ENCODE data around the gene IFNA8.
"Not testable (repeated sequence)": the region's sequence is repeated elsewhere in the genome, so short reads cannot be mapped to it uniquely, and the experiment has no call there.

Gene IFNA8

GRCh38 chr9:21404146-21404545 lies 4.8 kb upstream of the IFNA8 start:
- Mint-ChIP-seq H3K36me3 (ENCODE audit: low read depth) (no peaks in the 10 kb centered on the region), H3K4me3 (no peak overlapping the region), H3K4me1 (ENCODE audit: low read depth) (peaks cover 4% of the 10 kb centered on the region), H3K9me3 (no peaks in the 10 kb centered on the region), H3K27me3 (ENCODE audit: low read depth) (peaks cover 68% of the 10 kb centered on the region), H3K27ac (no peak overlapping the region)

DNA sequence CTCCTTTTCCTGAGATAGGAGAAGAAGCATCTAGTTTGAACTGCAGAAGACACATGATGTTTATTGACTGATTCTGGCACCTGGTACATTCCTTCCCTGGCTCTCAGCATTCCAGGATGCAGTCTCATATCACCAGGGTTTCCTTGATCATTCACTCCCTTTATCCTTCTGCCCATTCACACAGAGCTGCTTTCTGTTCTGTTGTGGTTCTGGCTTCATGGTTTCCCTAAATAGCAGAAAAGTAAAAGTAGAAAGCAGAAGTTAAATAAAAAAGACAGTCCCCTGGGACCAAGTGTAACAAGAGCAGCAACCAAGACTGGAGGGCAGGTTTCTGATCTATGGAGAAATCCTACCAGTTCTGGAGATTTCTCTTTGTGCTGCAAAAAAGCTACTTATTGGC lies 3.2 kb downstream of the IFNA8 start:
- H3K36me3 Mint-ChIP-seq (ENCODE audit: low read depth), result no peaks in the 10 kb centered on the region
- H3K27ac Mint-ChIP-seq, result no peak overlapping the region
- peaks cover 32% of the 10 kb centered on the region for H3K27me3 Mint-ChIP-seq (ENCODE audit: low read depth)
- H3K4me1 Mint-ChIP-seq (ENCODE audit: low read depth), result no peaks in the 10 kb centered on the region
- no peak overlapping the region for H3K4me3 Mint-ChIP-seq
- no peaks in the 10 kb centered on the region for H3K9me3 Mint-ChIP-seq

DNA sequence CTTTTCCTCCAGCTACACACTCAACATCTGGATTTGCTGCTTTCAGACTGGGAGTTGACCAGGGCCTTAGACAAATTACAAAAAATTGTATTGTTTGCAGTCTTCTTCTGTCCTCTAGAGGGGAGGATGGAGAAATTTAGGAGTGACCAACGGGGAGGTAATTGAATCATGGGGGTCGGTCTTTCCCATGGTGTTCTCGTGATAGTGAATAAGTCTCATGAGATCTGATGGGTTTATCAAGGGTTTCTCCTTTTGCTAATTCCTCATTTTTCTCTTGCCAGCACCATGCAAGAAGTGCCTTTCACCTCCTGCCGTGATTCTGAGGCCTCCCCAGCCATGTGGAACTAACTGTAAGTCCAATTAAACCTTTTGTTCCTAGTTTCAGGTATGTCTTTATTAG lies 4.2 kb downstream of the IFNA8 start:
- Mint-ChIP-seq H3K4me3 (no peak overlapping the region), H3K9me3 (no peaks in the 10 kb centered on the region), H3K36me3 (ENCODE audit: low read depth) (no peaks in the 10 kb centered on the region), H3K27me3 (ENCODE audit: low read depth) (peaks cover 27% of the 10 kb centered on the region), H3K27ac (no peak overlapping the region), H3K4me1 (ENCODE audit: low read depth) (no peaks in the 10 kb centered on the region)

GRCh38 chr9:21413624-21414023 lies 4.7 kb downstream of the IFNA8 start:
- no peak overlapping the region for H3K4me3 Mint-ChIP-seq
- H3K36me3 Mint-ChIP-seq (ENCODE audit: low read depth), result no peaks in the 10 kb centered on the region
- H3K27me3 Mint-ChIP-seq (ENCODE audit: low read depth), result peaks cover 27% of the 10 kb centered on the region
- no peaks in the 10 kb centered on the region for H3K4me1 Mint-ChIP-seq (ENCODE audit: low read depth)
- H3K27ac Mint-ChIP-seq, result no peak overlapping the region
- H3K9me3 Mint-ChIP-seq, result no peaks in the 10 kb centered on the region

GRCh38 chr9:21414220-21414940 lies 5.5 kb downstream of the IFNA8 start:
- no peak overlapping the region for H3K4me3 Mint-ChIP-seq
- H3K27me3 Mint-ChIP-seq (ENCODE audit: low read depth), result peaks cover 27% of the 10 kb centered on the region
- no peak overlapping the region for H3K27ac Mint-ChIP-seq
- no peaks in the 10 kb centered on the region for H3K9me3 Mint-ChIP-seq
- no peaks in the 10 kb centered on the region for H3K4me1 Mint-ChIP-seq (ENCODE audit: low read depth)
- H3K36me3 Mint-ChIP-seq (ENCODE audit: low read depth), result no peaks in the 10 kb centered on the region

DNA sequence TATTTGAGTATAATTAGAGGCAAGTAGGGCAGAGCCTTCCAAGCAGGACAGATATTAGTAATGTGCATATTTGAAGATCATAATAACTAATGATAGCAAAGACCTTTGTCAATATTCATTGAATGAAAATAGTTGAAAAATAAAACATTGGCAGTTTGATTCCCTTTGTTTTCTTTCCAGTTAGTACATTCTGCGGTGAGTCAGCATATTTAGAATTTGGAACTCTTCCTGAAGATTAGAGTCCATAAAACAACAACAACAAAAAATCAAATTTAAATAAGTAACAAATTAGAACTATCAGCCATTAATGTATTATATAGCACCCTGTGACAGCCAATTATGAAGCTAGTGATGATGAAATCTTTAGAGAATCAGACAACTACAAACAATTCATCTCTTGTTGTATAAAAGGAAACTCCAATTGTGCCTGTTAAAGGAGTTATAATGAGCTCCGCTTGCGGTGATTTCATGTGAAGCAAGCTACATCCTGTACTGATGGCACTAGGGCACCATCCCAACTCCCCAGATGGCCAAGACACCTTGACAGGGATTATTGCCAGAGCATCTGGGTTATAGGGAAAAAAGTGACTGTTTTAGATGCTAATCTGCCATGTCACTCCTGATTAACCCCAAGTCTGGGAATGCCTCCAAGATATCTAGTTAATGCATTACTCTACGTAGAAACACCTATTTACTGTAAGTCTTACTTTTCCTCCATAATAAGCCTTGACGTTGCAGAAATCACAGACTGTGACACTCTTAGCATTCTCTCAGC lies 6.8 kb downstream of the IFNA8 start:
- Mint-ChIP-seq H3K36me3 (ENCODE audit: low read depth) (no peaks in the 10 kb centered on the region), H3K27ac (no peak overlapping the region), H3K4me3 (no peak overlapping the region), H3K4me1 (ENCODE audit: low read depth) (no peaks in the 10 kb centered on the region), H3K27me3 (ENCODE audit: low read depth) (peaks cover 21% of the 10 kb centered on the region), H3K9me3 (no peaks in the 10 kb centered on the region)

DNA sequence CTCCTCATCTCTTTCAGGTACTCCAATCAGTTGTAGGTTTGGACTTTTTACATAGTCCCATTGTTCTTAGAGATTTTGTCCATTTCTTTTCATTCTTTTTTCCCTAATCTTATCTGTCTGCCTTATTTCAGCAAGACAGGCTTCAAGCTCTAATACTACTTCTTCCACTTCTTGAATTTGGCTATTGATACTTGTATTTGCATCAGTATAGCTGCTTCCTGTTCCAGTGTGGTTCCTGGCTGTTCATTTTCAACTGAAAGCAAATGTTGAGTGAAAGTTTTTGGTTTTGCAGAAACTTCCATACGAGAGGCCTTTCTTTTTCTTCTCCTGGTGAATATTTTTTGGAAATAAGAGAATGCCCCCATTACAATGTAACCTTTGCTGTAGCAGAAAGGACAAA lies 19.3 kb downstream of the IFNA8 start:
- H3K4me1 Mint-ChIP-seq (ENCODE audit: low read depth), result no peaks in the 10 kb centered on the region
- peaks cover 70% of the 10 kb centered on the region for H3K27me3 Mint-ChIP-seq (ENCODE audit: low read depth)
- no peaks in the 10 kb centered on the region for H3K36me3 Mint-ChIP-seq (ENCODE audit: low read depth)
- no peak overlapping the region for H3K4me3 Mint-ChIP-seq
- no peak overlapping the region for H3K27ac Mint-ChIP-seq
- no peaks in the 10 kb centered on the region for H3K9me3 Mint-ChIP-seq

GRCh38 chr9:21429191-21429590 lies 20.3 kb downstream of the IFNA8 start:
- Mint-ChIP-seq H3K36me3 (ENCODE audit: low read depth) (no peaks in the 10 kb centered on the region), H3K4me1 (ENCODE audit: low read depth) (no peaks in the 10 kb centered on the region), H3K27me3 (ENCODE audit: low read depth) (peaks cover 72% of the 10 kb centered on the region), H3K27ac (no peak overlapping the region), H3K9me3 (no peaks in the 10 kb centered on the region), H3K4me3 (no peak overlapping the region)

- no peak overlapping the region for H3K27ac Mint-ChIP-seq
Observed at GRCh38 chr9:21432672-21433425, 23.9 kb downstream of the IFNA8 start.

GRCh38 chr9:21434202-21435014 lies 25.5 kb downstream of the IFNA8 start:
- Mint-ChIP-seq H3K27ac (no peak overlapping the region), H3K4me3 (no peak overlapping the region), H3K4me1 (ENCODE audit: low read depth) (no peaks in the 10 kb centered on the region), H3K27me3 (ENCODE audit: low read depth) (peaks cover 42% of the 10 kb centered on the region), H3K36me3 (ENCODE audit: low read depth) (no peaks in the 10 kb centered on the region), H3K9me3 (no peaks in the 10 kb centered on the region)

More at GRCh38 chr9:21432672-21433425, 23.9 kb downstream of the IFNA8 start:
- H3K27me3 Mint-ChIP-seq (ENCODE audit: low read depth), result peaks cover 56% of the 10 kb centered on the region
- H3K4me3 Mint-ChIP-seq, result no peak overlapping the region
- H3K36me3 Mint-ChIP-seq (ENCODE audit: low read depth), result no peaks in the 10 kb centered on the region
- no peaks in the 10 kb centered on the region for H3K4me1 Mint-ChIP-seq (ENCODE audit: low read depth)
- H3K9me3 Mint-ChIP-seq, result no peaks in the 10 kb centered on the region

- peaks cover 39% of the 10 kb centered on the region for H3K27me3 Mint-ChIP-seq (ENCODE audit: low read depth)
- not testable (repeated sequence) for H3K9me3 Mint-ChIP-seq; H3K4me1 Mint-ChIP-seq (ENCODE audit: low read depth); H3K27ac Mint-ChIP-seq; H3K4me3 Mint-ChIP-seq; H3K36me3 Mint-ChIP-seq (ENCODE audit: low read depth)
Observed at GRCh38 chr9:21435015-21435383, 26.1 kb downstream of the IFNA8 start.

GRCh38 chr9:21440139-21440538 lies 31.2 kb downstream of the IFNA8 start, which contains the start of gene IFNA1:
Gene IFNA1, plus strand, starts transcription at chr9:21440439. Its CDS starts 69 bp downstream, at chr9:21440508.
- Mint-ChIP-seq H3K4me3 (no peak within 1 kb of the TSS), H3K4me1 (ENCODE audit: low read depth) (peaks cover 16% of the 10 kb centered on the region), H3K9me3 (no peaks in the 10 kb centered on the region), H3K36me3 (ENCODE audit: low read depth) (no peaks in the 10 kb centered on the region), H3K27ac (no peak within 1 kb of the TSS), H3K27me3 (ENCODE audit: low read depth) (peaks cover 24% of the 10 kb centered on the region)

- Mint-ChIP-seq H3K4me1 (ENCODE audit: low read depth) (peaks cover 16% of the 10 kb centered on the region), H3K27ac (peak overlapping the region; percentile 23), H3K27me3 (ENCODE audit: low read depth) (peaks cover 29% of the 10 kb centered on the region), H3K4me3 (no peak overlapping the region), H3K9me3 (no peaks in the 10 kb centered on the region), H3K36me3 (ENCODE audit: low read depth) (no peaks in the 10 kb centered on the region)
Observed at GRCh38 chr9:21443849-21444625, 35.1 kb downstream of the IFNA8 start.

All from T-helper 1 cell treated with Interleukin-12 subunit alpha and Interleukin-12 subunit beta and Interleukin-4 antibody, amounts not matched to agents 30 μg/mL and 1 μg/mL, for 36 hours (primary cell).